Right atrium auricular region (tissue), 2 donors: Measurements from ENCODE around the gene PDGFRB. TPM values are rescaled to one million over a fixed set of nuclear protein-coding genes. Genes with fewer than 3 reads are reported as not detected.

ENCODE experiments used
- DNase-seq: peaks from one replicate; pipeline ENCODE4 v3.0.0-alpha.2; 2019; ENCODE audit warnings: low spot score
- H3K27ac ChIP-seq, 2 donors: fragments of 200-600 bp; sonication (generic); 1 replicate in 1 of 2; 2 replicates in 1 of 2; pipeline ENCODE4 v1.5.1; 2016 to 2019
- H3K27me3 ChIP-seq, 2 donors: fragments of 200-600 bp; sonication (generic); one replicate each; pipeline versions ENCODE4 v1.5.1 to v1.6.0; 2017 to 2019
- H3K36me3 ChIP-seq: fragments of 200-600 bp; sonication (generic); one replicate; pipeline ENCODE4 v1.5.1; 2016
- H3K4me1 ChIP-seq, 2 donors: fragments of 200-600 bp; sonication (generic); one replicate each; pipeline versions ENCODE4 v1.5.1 to v1.6.0; 2017 to 2019
- H3K4me3 ChIP-seq, 2 donors: fragments of 200-600 bp; sonication (generic); 1 replicate in 1 of 2; 2 replicates in 1 of 2; pipeline ENCODE4 v1.5.1; 2017 to 2019; ENCODE audit warnings: mild to moderate bottlenecking in 1 of 2, moderate library complexity in 1 of 2
- H3K9me3 ChIP-seq, 2 donors: fragments of 200-600 bp; sonication (generic); one replicate each; pipeline ENCODE4 v1.5.1; 2019
- CTCF ChIP-seq, 2 donors: fragments of 200-600 bp; sonication (generic); IDR thresholded peaks; one replicate each; pipeline ENCODE4 v1.5.1; 2019; ENCODE audit warnings: antibody characterized with exemption in 2 of 2
- total RNA-seq, 2 donors: library from RNA; depleted of rRNA; stranded (reverse); fragments of >200 nt; gene quantifications; one replicate each; pipeline ENCODE4 v1.1.0, GENCODE V29; 2016

The PDGFRB gene
- total RNA-seq, 2 donors from 2014 or later, result 68.3 to 68.7 TPM

GRCh38 chr5:150161242-150162141 is 5.8 kb upstream of the PDGFRB start:
- peak; percentile 90 to 92 for TF ChIP-seq CTCF (IDR thresholded peaks at IDR 0.05)
- H3K27me3 ChIP-seq, result no peaks in the 10 kb centered on the region
- H3K4me3 ChIP-seq, result no peak overlapping the region
- peak; percentile 89 for DNase-seq
- H3K4me1 ChIP-seq, result peaks cover 0 to 69% of the 10 kb centered on the region in 2 donors
- H3K9me3 ChIP-seq, result no peaks in the 10 kb centered on the region
- H3K36me3 ChIP-seq, result no peaks in the 10 kb centered on the region
- H3K27ac ChIP-seq, result peak overlapping the region; percentile 87 to 88

- Histone ChIP-seq H3K27me3 (no peaks in the 10 kb centered on the region), H3K27ac (peak overlapping the region; percentile 87 to 88), H3K4me1 (peaks cover 0 to 76% of the 10 kb centered on the region in 2 donors), H3K36me3 (no peaks in the 10 kb centered on the region), H3K9me3 (no peaks in the 10 kb centered on the region), H3K4me3 (no peak overlapping the region)
- TF ChIP-seq CTCF (IDR thresholded peaks at IDR 0.05), result no peak
- no peak for DNase-seq
Measured at GRCh38 chr5:150160448-150161081, 4.9 kb upstream of the PDGFRB start.

- peak overlapping the region; percentile 87 to 88 for H3K27ac ChIP-seq
Measured at GRCh38 chr5:150159741-150160179, 4.1 kb upstream of the PDGFRB start.

GRCh38 chr5:150159031-150159430 is 3.4 kb upstream of the PDGFRB start:
- no peak for TF ChIP-seq CTCF (IDR thresholded peaks at IDR 0.05)
- no peaks in the 10 kb centered on the region for H3K9me3 ChIP-seq
- H3K27ac ChIP-seq, result peak overlapping the region; percentile 87 to 88
- H3K4me3 ChIP-seq, result no peak overlapping the region
- H3K27me3 ChIP-seq, result no peaks in the 10 kb centered on the region
- no peak for DNase-seq
- peaks cover 0 to 62% of the 10 kb centered on the region in 2 donors for H3K4me1 ChIP-seq
- H3K36me3 ChIP-seq, result no peaks in the 10 kb centered on the region

More at GRCh38 chr5:150159741-150160179, 4.1 kb upstream of the PDGFRB start:
- H3K4me1 ChIP-seq, result peaks cover 0 to 69% of the 10 kb centered on the region in 2 donors
- H3K36me3 ChIP-seq, result no peaks in the 10 kb centered on the region
- no peak for TF ChIP-seq CTCF (IDR thresholded peaks at IDR 0.05)
- no peaks in the 10 kb centered on the region for H3K27me3 ChIP-seq
- no peaks in the 10 kb centered on the region for H3K9me3 ChIP-seq
- peak; percentile 78 for DNase-seq
- H3K4me3 ChIP-seq, result no peak overlapping the region

GRCh38 chr5:150158170-150158949 is 2.7 kb upstream of the PDGFRB start:
- Histone ChIP-seq H3K4me1 (peaks cover 0 to 55% of the 10 kb centered on the region in 2 donors), H3K4me3 (no peak overlapping the region), H3K27ac (peak overlapping the region; percentile 87 to 88), H3K36me3 (no peaks in the 10 kb centered on the region), H3K9me3 (no peaks in the 10 kb centered on the region), H3K27me3 (no peaks in the 10 kb centered on the region)
- DNase-seq, result no peak
- no peak for TF ChIP-seq CTCF (IDR thresholded peaks at IDR 0.05)
